K562 (cell line): ENCODE data around the gene SLC25A29. TPM values are rescaled to one million over a fixed set of nuclear protein-coding genes. Genes with fewer than 3 reads are reported as not detected.

ENCODE experiments used
- ATAC-seq: fragments of 200-7000 bp; cut with Tn5 transposase; 3 replicates; pipeline ENCODE4 v1.9.1; 2020; ENCODE audit warnings: moderate library complexity
- BruUV-seq: library from RNA; stranded (reverse); fragments of 400-500 nt; replicated peaks from 2 replicates; lab custom pipeline; 2021; lab: Mats Ljungman, UMichigan
- CTCF ChIA-PET: fragments of 300-600 bp; formaldehyde crosslinking; extraction: SDS; loops from one replicate; lab custom pipeline; 2021; ENCODE audit warnings: low intra/inter-chr PET ratio; lab: Yijun Ruan, JAX
- POLR2A ChIA-PET: fragments of 300-600, 350-650 bp; sonication (Branson Sonifier 250); formaldehyde crosslinking; extraction: SDS; loops from one replicate; lab custom pipeline; 2021; ENCODE audit warnings: antibody characterized with exemption, inconsistent platforms; lab: Yijun Ruan, JAX
- DNase-seq, 4 experiments: peaks; one replicate each; pipeline versions ENCODE4 v3.0.0 to v3.0.0-alpha.2; 2011 to 2018; ENCODE audit warnings: low spot score in 3 of 4, mixed read lengths in 3 of 4; ENCODE audit errors: extremely low read depth in 1 of 4
- FAIRE-seq: peaks from 2 replicates; lab custom pipeline; 2011; peaks lifted over from hg19 to GRCh38; lab: Jason Lieb, UNC
- H2AFZ ChIP-seq: 2 replicates; pipeline ENCODE4 v1.6.0; 2011; ENCODE audit warnings: low read depth, low read length, control low read depth, inconsistent platforms
- H3K27ac ChIP-seq: fragments of 200-600 bp; 3 replicates; pipeline ENCODE4 v1.8.0; 2011; ENCODE audit warnings: low read depth, mild to moderate bottlenecking, control low read depth, inconsistent platforms, low read length, moderate library complexity, mixed read lengths; ENCODE audit errors: extremely low read depth
- H3K27me3 ChIP-seq, 2 experiments: fragments of 300-600 bp in 1 of 2; 2 replicates in 1 of 2; 3 replicates in 1 of 2; pipeline versions ENCODE4 v1.6.0 to v1.8.0; 2011; ENCODE audit warnings: inconsistent platforms in 2 of 2, low read length in 2 of 2, mild to moderate bottlenecking in 1 of 2, mixed read lengths in 1 of 2, moderate library complexity in 1 of 2; ENCODE audit not compliant: control insufficient read depth in 2 of 2, insufficient read depth in 2 of 2
- H3K36me3 ChIP-seq: fragments of 300-600 bp; 3 replicates; pipeline ENCODE4 v1.8.0; 2011; ENCODE audit warnings: mild to moderate bottlenecking, low read length, inconsistent platforms; ENCODE audit not compliant: control insufficient read depth, insufficient read depth
- H3K4me1 ChIP-seq, 2 experiments: fragments of 200-600 bp in 1 of 2; replicated peaks in 1 of 2; 2 replicates in 1 of 2; 3 replicates in 1 of 2; pipeline versions ENCODE4 v1.5.1 to v1.8.0; 2011; ENCODE audit warnings: inconsistent platforms in 2 of 2, low read length in 2 of 2, mild to moderate bottlenecking in 1 of 2, mixed read lengths in 1 of 2, moderate library complexity in 1 of 2; ENCODE audit not compliant: control insufficient read depth in 2 of 2, insufficient read depth in 2 of 2
- H3K4me2 ChIP-seq: 2 replicates; pipeline ENCODE4 v1.6.1; 2011; ENCODE audit warnings: low read length, control low read depth, inconsistent platforms, mixed read lengths; ENCODE audit not compliant: insufficient read depth
- H3K4me3 ChIP-seq: fragments of 200-600 bp; sonication (generic), shearing (Covaris generic); 2 replicates; pipeline ENCODE4 v1.5.1; 2016; ENCODE audit warnings: control low read depth, inconsistent platforms
- H3K79me2 ChIP-seq: fragments of 200-600 bp; 3 replicates; pipeline ENCODE4 v1.8.0; 2011; ENCODE audit warnings: low read length, inconsistent platforms; ENCODE audit not compliant: control insufficient read depth, insufficient read depth
- H3K9ac ChIP-seq, 2 experiments: 2 replicates each; pipeline versions ENCODE4 v1.6.0 to v1.6.1; 2011; ENCODE audit warnings: low read depth in 2 of 2, low read length in 2 of 2, control low read depth in 1 of 2, inconsistent platforms in 1 of 2, mild to moderate bottlenecking in 1 of 2, mixed read lengths in 1 of 2; ENCODE audit not compliant: insufficient read depth in 1 of 2
- H3K9me1 ChIP-seq: one replicate; pipeline ENCODE4 v1.6.0; 2011; ENCODE audit warnings: inconsistent platforms, mild to moderate bottlenecking, low read length, moderate library complexity; ENCODE audit not compliant: control insufficient read depth, insufficient read depth
- H3K9me3 ChIP-seq: replicated peaks from 2 replicates; pipeline ENCODE4 v1.5.1; 2011; ENCODE audit warnings: low read depth, low read length, inconsistent platforms; ENCODE audit not compliant: control insufficient read depth, insufficient read depth
- H4K20me1 ChIP-seq: replicated peaks from 2 replicates; pipeline ENCODE4 v1.6.1; 2011; ENCODE audit warnings: low read length, inconsistent platforms, mixed read lengths; ENCODE audit not compliant: control insufficient read depth, insufficient read depth
- MEIS2 ChIP-seq: fragments of 450-650 bp; IDR thresholded peaks from 2 replicates; pipeline ENCODE4 v1.6.1; 2014; ENCODE audit warnings: mild to moderate bottlenecking; ENCODE audit not compliant: partially characterized antibody
- YY1 ChIP-seq, 3 experiments: IDR thresholded peaks; 2 replicates each; pipeline ENCODE4 v1.6.1; 2011; ENCODE audit warnings: low read length in 2 of 3, mild to moderate bottlenecking in 2 of 3, moderate library complexity in 2 of 3, borderline replicate concordance in 1 of 3, control low read depth in 1 of 3, low read depth in 1 of 3; ENCODE audit not compliant: insufficient read depth in 3 of 3, insufficient replicate concordance in 2 of 3, control insufficient read depth in 1 of 3, insufficient read length in 1 of 3; ENCODE audit errors: extremely low read depth in 1 of 3
- WGBS: fragments of 100-300 bp; shearing (Covaris generic); methylation state at CpG from one replicate; pipeline ENCODE4 v1.1.6; 2016; ENCODE audit warnings: low coverage, mixed read lengths; ENCODE audit not compliant: insufficient coverage; ENCODE audit errors: missing lambda C conversion rate; 5-methylcytosine and 5-hydroxymethylcytosine counted together
- in situ Hi-C: fragments of 300-500 bp; cut with MboI; formaldehyde crosslinking; loops from 4 replicates; pipeline ENCODE4 v1.15.0; 2018; ENCODE audit warnings: inconsistent platforms, mixed read lengths
- intact Hi-C: fragments of 100-400 bp; cut with micrococcal nuclease; formaldehyde crosslinking; loops from 2 replicates; pipeline ENCODE4 v1.14.2; 2022
- polyA plus RNA-seq, 8 experiments: library from polyadenylated mRNA; depleted of rRNA in 4 of 8; stranded (reverse) in 5 of 8; unstranded in 3 of 8; fragments of >200 nt; fragmentation: Nextera tagmentation in 2 of 8; fragmentation: Illumina TruSeq in 1 of 8; extraction: Ambion mirVana in 2 of 8; extraction: Trizol in 1 of 8; gene quantifications; 2 replicates each; pipeline versions ENCODE4 v1.2.1 to v1.2.3, GENCODE V29; 2011 to 2014; ENCODE audit warnings: inconsistent platforms in 1 of 8, missing spikeins in 1 of 8
- total RNA-seq, 7 experiments: library from RNA; depleted of rRNA in 6 of 7; stranded (reverse); fragments of >200 nt in 6 of 7; fragmentation: Illumina TruSeq in 2 of 7; extraction: Trizol in 2 of 7; gene quantifications; 2 replicates each; pipeline versions ENCODE4 v1.2.1 to v1.2.3, GENCODE V29; 2011 to 2021; ENCODE audit warnings: low replicate concordance in 1 of 7
- TF ChIP-seq, protein P1 (sequence below), 2 experiments: IDR thresholded peaks in 1 of 2; conservative IDR thresholded peaks in 1 of 2; 2 replicates each; pipeline ENCODE4 v1.6.1; 2016; ENCODE audit warnings: low read depth in 2 of 2, mild to moderate bottlenecking in 1 of 2, missing compliant biosample characterization in 1 of 2, missing genetic modification characterization in 1 of 2, moderate library complexity in 1 of 2

SLC25A29 gene
- total and polyA plus RNA-seq, 9 of the 15 experiments (the other 6 are each of a cell fraction or from before 2014, with no cell fraction given): 0.07 to 17.5 (median 4.8) TPM

- in situ Hi-C loops (no loop called here), intact Hi-C loops (no loop called here)
- no TSS peak for BruUV-seq
- H3K79me2 ChIP-seq: no peaks in the 10 kb centered on the region
- no peaks in the 10 kb centered on the region for H3K9me1 ChIP-seq
- no peaks in the 10 kb centered on the region for H3K27me3 ChIP-seq
- no peak for FAIRE-seq
- no peak overlapping the region for H3K4me3 ChIP-seq
- no peaks in the 10 kb centered on the region for H3K9me3 ChIP-seq
- no peak overlapping the region for H3K27ac ChIP-seq
- H3K9ac ChIP-seq: peak overlapping the region in 1 of 2 experiments; percentile 81; a peak in 2 of 4 replicates
- no peaks in the 10 kb centered on the region for H4K20me1 ChIP-seq
- no peak for ATAC-seq
- no peak for DNase-seq
- peaks cover 10 to 20% of the 10 kb centered on the region in 2 experiments; a peak in 4 of 5 replicates for H3K4me1 ChIP-seq
- CTCF ChIA-PET: no interaction called here
- no peaks in the 10 kb centered on the region for H3K36me3 ChIP-seq
- TF ChIP-seq YY1 (IDR thresholded peaks at IDR 0.05; ENCODE audit: borderline replicate concordance in 1 of 3, control insufficient read depth in 1 of 3, extremely low read depth in 1 of 3, insufficient read depth in 3 of 3, insufficient read length in 1 of 3, insufficient replicate concordance in 2 of 3, low read depth in 1 of 3, low read length in 2 of 3) (no peak), MEIS2 (peak; percentile 52)
- TF ChIP-seq, protein P1, sequence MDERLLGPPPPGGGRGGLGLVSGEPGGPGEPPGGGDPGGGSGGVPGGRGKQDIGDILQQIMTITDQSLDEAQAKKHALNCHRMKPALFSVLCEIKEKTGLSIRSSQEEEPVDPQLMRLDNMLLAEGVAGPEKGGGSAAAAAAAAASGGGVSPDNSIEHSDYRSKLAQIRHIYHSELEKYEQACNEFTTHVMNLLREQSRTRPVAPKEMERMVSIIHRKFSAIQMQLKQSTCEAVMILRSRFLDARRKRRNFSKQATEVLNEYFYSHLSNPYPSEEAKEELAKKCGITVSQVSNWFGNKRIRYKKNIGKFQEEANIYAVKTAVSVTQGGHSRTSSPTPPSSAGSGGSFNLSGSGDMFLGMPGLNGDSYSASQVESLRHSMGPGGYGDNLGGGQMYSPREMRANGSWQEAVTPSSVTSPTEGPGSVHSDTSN (CRISPR knock-in tag; IDR thresholded peaks at IDR 0.05; ENCODE audit: low read depth): no peak
- TF ChIP-seq, protein P1 (tag; conservative IDR thresholded peaks at IDR 0.05; ENCODE audit: low read depth): peak; percentile 31
- TF ChIP-seq, all 486 proteins: peak for 2
- Histone ChIP-seq H2AFZ (0 out of 2 replicates have a peak overlapping the region, but pooled peaks have one; percentile 59), H3K4me2 (no peak overlapping the region)
- POLR2A ChIA-PET: interaction anchor here (1.1 to 1.6 kb wide), 2 partner anchors 18 to 20 kb away, joined by 4 read pairs; no protein-coding TSS in a partner anchor
- 35% methylated on average over 9 of the region's 10 CpGs for WGBS
Measured at GRCh38 chr14:100312877-100313400, 6.7 kb upstream of the SLC25A29 start.
